Hematopoietic multipotent progenitor cell treated with erythropoietin and hydrocortisone succinate and interleukin-3 and kit ligand, for 17 days (in vitro differentiated cells): Measurements from ENCODE around the gene FOXO3.
A peak's percentile ranks its signal among the peaks of the same experiment; 100 is the strongest.
"Not testable (repeated sequence)": the region's sequence is repeated elsewhere in the genome, so short reads cannot be mapped to it uniquely, and the experiment has no call there.

Experiments
- DNase-seq: peaks from one replicate; pipeline ENCODE4 v3.0.0-alpha.2; 2015; ENCODE audit warnings: low spot score

The FOXO3 gene

GRCh38 chr6:108556250-108556649 is 4.5 kb upstream of the FOXO3 start:
- DNase-seq = no peak

- no peak for DNase-seq
These were observed 3.7 kb upstream of the FOXO3 start for GRCh38 chr6:108556866-108557493.

- peak; percentile 82 for DNase-seq
These were observed 3.0 kb upstream of the FOXO3 start for GRCh38 chr6:108557494-108558371.

- peak; percentile 98 for DNase-seq
These were observed 2.2 kb upstream of the FOXO3 start for GRCh38 chr6:108558372-108559096.

- DNase-seq = peak; percentile 93
These were observed 1.4 kb upstream of the FOXO3 start for GRCh38 chr6:108559097-108559883.

GRCh38 chr6:108559884-108560462 is 744 bp upstream of the FOXO3 start:
- no peak for DNase-seq

- not testable (repeated sequence) for DNase-seq
These were observed 561 bp downstream of the FOXO3 start for GRCh38 chr6:108561309-108561647.

DNA sequence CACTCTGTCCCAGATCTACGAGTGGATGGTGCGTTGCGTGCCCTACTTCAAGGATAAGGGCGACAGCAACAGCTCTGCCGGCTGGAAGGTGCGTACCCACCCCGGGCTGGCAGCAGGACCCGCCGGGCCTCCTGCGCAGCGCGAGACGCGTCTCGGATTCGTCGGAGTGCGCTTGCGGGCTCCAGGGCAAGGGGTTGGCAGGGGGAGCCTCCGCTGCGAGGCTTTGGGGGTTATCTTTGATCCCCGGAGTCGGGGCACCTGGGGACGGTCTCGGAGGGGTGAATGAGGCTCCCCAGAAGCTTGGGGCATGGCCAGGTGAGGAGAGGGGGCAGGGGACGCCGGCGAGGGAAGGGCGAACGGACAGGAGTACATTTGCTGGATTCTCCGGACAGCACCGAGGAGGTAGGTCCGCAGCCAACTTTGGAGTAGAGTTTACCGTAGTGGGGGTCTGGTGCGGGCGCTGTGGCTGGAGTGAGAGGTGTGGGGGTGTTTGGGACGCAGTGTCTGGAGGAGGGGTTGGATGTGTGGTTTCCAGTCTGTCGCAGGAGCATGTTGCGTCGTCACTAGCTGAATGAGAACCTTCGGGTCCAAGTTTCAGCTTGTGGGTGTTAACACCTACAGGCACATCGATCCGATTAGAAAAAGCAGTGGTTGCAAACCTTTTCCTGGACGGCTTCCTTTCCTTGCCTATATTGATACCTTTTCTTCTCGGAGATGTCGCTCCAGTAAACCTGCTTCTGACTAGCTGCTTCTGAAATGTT is 1.2 kb downstream of the FOXO3 start:
- peak; percentile 78 for DNase-seq

DNA sequence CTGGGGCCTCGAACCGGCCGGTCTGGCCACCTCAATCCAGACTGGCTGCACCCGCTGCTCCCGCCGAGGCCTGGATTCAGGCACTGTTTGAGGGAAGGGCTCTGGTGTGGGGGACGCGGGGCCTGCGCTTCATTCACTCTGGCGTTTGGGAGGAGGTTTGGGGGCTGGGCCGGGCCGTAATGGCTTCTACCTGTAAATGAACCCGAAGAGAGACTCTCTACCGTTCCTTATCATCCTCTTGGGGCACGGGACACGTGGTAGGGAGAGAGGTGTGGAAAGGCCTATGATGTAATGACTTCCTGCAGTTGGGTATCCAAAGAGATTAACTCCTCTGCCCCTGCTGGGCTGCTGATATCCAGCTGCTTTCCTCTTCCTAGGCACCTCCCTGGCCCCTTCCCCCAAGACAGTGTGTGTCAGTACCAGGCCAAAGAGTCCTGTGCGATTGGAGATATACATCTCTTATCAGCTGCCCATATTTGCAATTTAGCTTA is 1.8 kb downstream of the FOXO3 start:
- DNase-seq = peak; percentile 91

GRCh38 chr6:108563292-108563691 is 2.6 kb downstream of the FOXO3 start:
- no peak for DNase-seq

GRCh38 chr6:108564178-108564577 is 3.5 kb downstream of the FOXO3 start:
- DNase-seq = peak; percentile 54

- DNase-seq = peak; percentile 71
These were observed 4.5 kb downstream of the FOXO3 start for GRCh38 chr6:108565091-108565766.

DNA sequence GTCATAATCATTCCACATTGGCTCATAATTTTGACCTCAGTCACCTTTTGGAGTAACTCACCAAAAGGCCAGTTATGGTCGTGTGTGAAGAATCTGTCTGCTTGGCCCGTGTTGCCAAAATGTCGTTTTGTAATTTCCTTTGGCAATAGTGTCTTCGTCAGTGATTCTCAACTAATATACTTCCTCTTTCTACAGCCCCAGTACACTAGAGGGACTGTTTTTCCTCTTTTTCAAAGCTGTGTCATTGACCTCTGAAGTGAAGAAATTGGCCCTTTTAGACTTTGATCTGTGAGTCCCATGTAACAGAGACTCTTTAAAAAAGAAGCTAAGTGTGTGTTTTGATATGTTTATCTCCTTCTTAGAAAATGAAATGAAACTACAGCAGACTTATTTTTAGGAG is 5.2 kb downstream of the FOXO3 start:
- peak; percentile 67 for DNase-seq

DNA sequence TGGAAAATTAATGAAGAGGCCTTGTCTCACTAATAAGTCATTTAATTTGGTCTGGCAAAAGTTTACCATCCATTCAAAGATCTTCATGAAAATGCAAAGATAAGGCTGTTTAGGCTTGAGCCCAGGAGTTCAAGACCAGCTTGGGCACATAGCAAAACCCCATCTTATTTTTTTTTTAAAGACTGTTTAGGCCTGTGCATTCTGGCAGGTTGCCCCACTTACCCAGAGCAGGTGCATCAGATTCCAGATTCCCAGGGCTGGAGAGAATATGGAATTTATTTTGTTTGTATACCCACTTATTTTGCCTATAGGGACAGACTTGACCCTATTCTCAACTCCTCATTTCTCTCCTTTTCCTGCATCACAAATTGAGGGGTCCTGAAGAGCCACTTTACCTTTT is 5.7 kb downstream of the FOXO3 start:
- peak; percentile 64 for DNase-seq

DNA sequence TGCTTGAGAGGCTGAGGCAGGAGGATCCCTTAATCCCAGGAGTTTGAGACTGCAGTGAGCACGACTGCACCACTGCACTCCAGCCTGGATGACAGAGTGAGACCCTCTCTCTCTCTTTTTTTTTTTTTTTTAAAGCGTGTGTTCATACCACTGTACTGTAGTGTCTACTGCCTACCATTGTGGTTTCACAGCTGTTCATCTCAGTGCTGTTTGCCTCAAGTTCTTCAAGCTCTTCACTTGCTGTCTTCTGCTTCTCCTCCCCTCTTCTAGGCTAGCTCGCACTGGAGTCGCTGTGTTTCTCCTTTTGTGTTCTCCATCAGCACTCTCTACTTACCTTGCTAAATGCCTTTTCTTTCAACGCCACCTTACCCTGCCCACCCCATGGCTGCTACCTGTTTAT is 7.4 kb downstream of the FOXO3 start:
- DNase-seq = no peak

- peak; percentile 29 for DNase-seq
These were observed 8.0 kb downstream of the FOXO3 start for GRCh38 chr6:108568551-108569305.

GRCh38 chr6:108570517-108570916 is 9.8 kb downstream of the FOXO3 start:
- peak; percentile 38 for DNase-seq

- DNase-seq = peak; percentile 87
These were observed 13.9 kb downstream of the FOXO3 start for GRCh38 chr6:108574457-108575141.
